LNCAP (cell line): Measurements from ENCODE around the gene PTPRG.

Source experiments
- TF ChIP-seq, protein P1 (sequence below): fragments of 450-650 bp; IDR thresholded peaks from 2 replicates; pipeline ENCODE4 v1.5.1; 2017; ENCODE audit warnings: mild to moderate bottlenecking

PTPRG gene

DNA sequence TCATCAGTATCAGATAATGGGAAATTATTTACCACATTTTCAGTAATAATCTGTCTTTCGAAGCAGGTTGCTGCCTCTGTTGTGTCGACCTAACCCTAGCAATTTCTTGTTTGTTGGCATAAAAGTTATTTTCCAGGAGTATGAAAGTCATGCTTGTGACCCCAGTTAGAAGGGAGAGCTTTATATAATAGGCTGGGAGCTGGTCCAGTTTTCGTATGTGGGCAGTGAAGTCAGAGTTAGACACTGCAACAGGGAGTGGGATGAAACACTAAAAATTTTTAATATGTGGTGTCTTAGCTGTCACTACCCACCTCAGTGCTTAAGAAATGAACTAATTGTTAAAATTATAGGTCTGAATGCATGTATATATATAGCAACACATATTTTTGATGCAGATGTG lies 463.5 kb downstream of the PTPRG start:
- TF ChIP-seq, protein P1, sequence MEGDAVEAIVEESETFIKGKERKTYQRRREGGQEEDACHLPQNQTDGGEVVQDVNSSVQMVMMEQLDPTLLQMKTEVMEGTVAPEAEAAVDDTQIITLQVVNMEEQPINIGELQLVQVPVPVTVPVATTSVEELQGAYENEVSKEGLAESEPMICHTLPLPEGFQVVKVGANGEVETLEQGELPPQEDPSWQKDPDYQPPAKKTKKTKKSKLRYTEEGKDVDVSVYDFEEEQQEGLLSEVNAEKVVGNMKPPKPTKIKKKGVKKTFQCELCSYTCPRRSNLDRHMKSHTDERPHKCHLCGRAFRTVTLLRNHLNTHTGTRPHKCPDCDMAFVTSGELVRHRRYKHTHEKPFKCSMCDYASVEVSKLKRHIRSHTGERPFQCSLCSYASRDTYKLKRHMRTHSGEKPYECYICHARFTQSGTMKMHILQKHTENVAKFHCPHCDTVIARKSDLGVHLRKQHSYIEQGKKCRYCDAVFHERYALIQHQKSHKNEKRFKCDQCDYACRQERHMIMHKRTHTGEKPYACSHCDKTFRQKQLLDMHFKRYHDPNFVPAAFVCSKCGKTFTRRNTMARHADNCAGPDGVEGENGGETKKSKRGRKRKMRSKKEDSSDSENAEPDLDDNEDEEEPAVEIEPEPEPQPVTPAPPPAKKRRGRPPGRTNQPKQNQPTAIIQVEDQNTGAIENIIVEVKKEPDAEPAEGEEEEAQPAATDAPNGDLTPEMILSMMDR = no peak

GRCh38 chr3:62025913-62026312 lies 464.5 kb downstream of the PTPRG start:
- TF ChIP-seq, protein P1 = no peak

DNA sequence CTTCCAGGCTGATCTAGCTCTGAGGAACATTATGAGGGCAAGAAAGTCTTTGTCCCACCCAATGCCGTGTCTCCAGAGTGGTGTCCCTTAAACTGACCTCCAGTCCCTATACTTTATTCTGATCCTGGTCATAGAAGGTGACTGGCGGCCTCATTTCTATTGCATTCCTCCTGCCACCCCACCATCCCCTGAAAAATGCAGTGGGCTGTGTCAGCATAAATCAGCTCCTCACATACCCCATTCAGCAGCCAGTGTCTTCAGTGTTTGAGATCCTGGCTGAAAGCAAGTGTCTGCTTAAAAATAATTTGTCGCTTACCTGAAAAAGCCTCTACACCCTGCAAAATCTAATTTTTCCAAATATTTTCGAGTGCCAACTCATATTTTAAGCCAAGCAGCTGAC lies 465.9 kb downstream of the PTPRG start:
- TF ChIP-seq, protein P1 = no peak

GRCh38 chr3:62027796-62028195 lies 466.4 kb downstream of the PTPRG start:
- TF ChIP-seq, protein P1 = no peak

- TF ChIP-seq, protein P1 = no peak
These were observed 466.9 kb downstream of the PTPRG start for GRCh38 chr3:62028236-62028635.

GRCh38 chr3:62032738-62033137 lies 471.4 kb downstream of the PTPRG start:
- TF ChIP-seq, protein P1 = no peak

DNA sequence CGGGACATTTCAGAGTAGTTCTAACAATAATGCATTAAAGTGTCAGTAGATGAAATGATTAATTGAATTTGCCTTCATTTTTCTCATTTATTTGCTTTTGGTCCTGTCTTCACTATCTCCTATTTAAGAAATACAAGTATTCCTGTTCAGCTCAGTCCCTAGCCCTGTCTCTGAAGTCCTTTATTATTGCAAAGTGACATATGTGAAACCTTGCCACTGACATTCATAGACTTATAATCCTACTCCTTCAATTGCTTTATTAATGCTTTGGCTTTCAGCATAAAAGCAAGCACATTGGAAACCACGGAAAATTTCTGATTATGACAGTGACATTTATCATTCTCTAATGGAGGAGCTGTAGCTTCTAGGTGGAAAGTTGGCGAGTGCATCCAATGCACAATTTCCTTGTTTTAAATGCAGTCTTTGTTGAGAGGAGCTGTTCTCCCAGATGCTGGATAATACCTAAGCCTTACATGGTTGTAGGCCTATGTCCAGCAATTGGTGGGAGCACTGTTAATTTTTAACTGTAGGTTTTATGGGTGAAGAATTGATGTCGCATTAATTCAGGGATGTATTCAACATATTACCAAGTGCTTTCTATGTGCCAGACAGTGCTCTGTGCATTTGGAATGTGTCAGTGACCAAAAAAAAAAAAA lies 474.2 kb downstream of the PTPRG start:
- TF ChIP-seq, protein P1 = no peak

- TF ChIP-seq, protein P1 = no peak
These were observed 475.4 kb downstream of the PTPRG start for GRCh38 chr3:62036726-62037125.
